ENCODE data around the gene GRM3. TPM values are rescaled to one million over a fixed set of nuclear protein-coding genes. Genes with fewer than 3 reads are reported as not detected.

GRM3 gene
- total RNA-seq, 3 donors from 2014 or later, result not detected

DNA sequence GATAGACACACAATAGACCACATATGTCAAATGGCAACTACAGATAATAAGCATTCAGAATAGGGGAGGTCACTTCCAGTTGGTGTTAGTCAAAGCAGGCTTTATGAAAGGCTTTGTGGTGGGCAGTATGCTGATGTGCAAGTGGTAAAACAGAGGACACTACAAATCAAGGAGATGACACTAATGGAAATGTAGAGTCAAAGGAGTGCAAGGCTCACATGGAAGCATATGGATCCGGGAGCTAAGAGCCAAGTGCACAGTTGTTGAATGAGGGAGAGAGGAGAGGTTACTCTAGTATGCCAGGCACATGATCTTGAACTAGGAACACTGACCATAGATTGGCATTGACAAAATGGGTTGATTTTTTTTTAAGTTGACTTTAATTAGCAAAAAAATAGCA, 62.7 kb downstream of the GRM3 start:
- ATAC-seq, result no peak
- TF ChIP-seq, protein P1, sequence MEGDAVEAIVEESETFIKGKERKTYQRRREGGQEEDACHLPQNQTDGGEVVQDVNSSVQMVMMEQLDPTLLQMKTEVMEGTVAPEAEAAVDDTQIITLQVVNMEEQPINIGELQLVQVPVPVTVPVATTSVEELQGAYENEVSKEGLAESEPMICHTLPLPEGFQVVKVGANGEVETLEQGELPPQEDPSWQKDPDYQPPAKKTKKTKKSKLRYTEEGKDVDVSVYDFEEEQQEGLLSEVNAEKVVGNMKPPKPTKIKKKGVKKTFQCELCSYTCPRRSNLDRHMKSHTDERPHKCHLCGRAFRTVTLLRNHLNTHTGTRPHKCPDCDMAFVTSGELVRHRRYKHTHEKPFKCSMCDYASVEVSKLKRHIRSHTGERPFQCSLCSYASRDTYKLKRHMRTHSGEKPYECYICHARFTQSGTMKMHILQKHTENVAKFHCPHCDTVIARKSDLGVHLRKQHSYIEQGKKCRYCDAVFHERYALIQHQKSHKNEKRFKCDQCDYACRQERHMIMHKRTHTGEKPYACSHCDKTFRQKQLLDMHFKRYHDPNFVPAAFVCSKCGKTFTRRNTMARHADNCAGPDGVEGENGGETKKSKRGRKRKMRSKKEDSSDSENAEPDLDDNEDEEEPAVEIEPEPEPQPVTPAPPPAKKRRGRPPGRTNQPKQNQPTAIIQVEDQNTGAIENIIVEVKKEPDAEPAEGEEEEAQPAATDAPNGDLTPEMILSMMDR (IDR thresholded peaks at IDR 0.05), result no peak
- no peak for DNase-seq
- Histone ChIP-seq H3K36me3 (ENCODE audit: low read depth) (no peaks in the 10 kb centered on the region), H3K9me3 (no peaks in the 10 kb centered on the region), H3K4me3 (no peak overlapping the region), H3K4me1 (ENCODE audit: low read depth) (no peaks in the 10 kb centered on the region)
- intact Hi-C loops (cut with DNase I, micrococcal nuclease), result no loop called here

DNA sequence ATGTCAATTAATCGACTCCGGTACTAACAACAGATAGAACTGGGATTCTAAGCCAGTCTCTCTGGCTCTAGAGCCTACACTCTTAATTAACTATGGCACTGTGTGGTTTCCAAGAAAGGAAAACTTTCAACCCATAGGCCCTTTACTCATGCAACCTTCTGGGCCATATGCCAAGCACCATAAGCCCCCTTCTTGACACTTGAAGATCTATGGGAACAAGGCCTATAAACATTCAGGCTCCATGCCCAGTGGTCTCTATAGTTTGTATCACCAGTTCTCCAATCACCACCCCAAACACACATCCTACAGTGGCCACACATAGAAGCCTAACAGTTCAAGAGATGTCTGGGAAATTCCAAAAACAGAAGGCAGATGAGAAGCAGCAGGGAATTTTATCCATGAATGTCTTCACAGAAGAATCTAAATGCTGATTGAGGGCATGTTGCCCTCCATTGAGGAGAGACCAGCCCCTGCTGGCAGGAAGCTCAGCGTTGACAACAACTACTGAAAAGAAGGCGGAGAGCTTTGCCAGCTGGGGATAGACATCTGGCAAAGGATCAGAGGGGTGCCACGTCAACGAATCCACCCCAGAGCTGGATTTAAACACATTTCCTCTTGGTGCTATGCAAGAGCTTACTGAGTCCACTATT, 64.4 kb downstream of the GRM3 start:
- TF ChIP-seq, protein P1 (IDR thresholded peaks at IDR 0.05), result no peak
- ATAC-seq (no peak), DNase-seq (no peak)
- Histone ChIP-seq H3K4me3 (no peak overlapping the region), H3K4me1 (ENCODE audit: low read depth) (no peaks in the 10 kb centered on the region), H3K36me3 (ENCODE audit: low read depth) (no peaks in the 10 kb centered on the region), H3K9me3 (no peaks in the 10 kb centered on the region)
- intact Hi-C loops (cut with DNase I, micrococcal nuclease), result no loop called here

DNA sequence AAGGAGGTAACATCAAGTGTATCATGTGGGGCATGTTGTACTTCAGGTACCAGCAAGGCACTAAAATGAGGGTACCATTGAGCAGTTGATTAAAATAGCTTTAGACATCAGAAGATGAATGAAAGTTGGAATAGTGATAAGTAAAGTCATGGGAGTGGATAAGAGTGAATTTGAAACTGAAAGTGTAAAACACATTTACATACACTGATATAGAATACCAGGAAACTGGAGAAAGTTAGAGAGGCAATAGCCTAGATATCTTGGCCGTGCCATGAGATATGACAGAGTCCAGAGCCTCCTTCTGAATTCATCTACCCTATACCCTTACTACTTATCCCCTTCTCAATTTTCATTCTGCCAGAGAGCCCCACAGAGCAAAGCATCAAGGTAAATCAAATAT, 76.6 kb downstream of the GRM3 start:
- intact Hi-C loops (cut with DNase I, micrococcal nuclease), result no loop called here

DNA sequence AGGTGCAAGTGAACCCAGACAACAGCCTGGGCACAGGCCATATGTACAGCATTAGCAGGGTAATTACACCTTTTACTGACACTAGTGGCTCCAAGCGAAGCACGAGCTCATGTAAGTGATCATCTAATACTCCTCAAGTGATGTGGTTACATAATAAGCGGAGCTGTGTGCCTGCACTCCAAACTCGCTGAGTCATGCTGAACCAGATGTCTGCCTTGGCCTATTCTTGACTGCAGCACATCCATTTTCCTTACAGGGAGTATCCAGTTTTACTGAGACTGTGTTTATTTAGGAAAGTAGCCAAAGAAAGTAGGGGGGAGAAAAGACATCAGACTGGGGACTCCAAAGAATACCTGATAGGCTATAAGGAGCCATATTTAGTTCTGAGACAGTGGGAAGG, 90.1 kb downstream of the GRM3 start:
- ATAC-seq, result no peak
- DNase-seq, result peak in 1 of 3 donors; percentile 2
- no peaks in the 10 kb centered on the region for H3K4me1 ChIP-seq (ENCODE audit: low read depth)
- TF ChIP-seq, protein P1 (IDR thresholded peaks at IDR 0.05), result no peak
- intact Hi-C loops (cut with DNase I, micrococcal nuclease), result no loop called here
- H3K4me3 ChIP-seq, result no peak overlapping the region
- no peaks in the 10 kb centered on the region for H3K36me3 ChIP-seq (ENCODE audit: low read depth)
- H3K9me3 ChIP-seq, result no peaks in the 10 kb centered on the region

More for the DNA sequence above, 76.6 kb downstream of the GRM3 start:
- H3K9me3 ChIP-seq, result no peaks in the 10 kb centered on the region
- peak; percentile 69 for ATAC-seq
- no peaks in the 10 kb centered on the region for H3K4me1 ChIP-seq (ENCODE audit: low read depth)
- H3K4me3 ChIP-seq, result no peak overlapping the region
- no peak for DNase-seq
- H3K36me3 ChIP-seq (ENCODE audit: low read depth), result no peaks in the 10 kb centered on the region
- TF ChIP-seq, protein P1 (IDR thresholded peaks at IDR 0.05), result no peak

DNA sequence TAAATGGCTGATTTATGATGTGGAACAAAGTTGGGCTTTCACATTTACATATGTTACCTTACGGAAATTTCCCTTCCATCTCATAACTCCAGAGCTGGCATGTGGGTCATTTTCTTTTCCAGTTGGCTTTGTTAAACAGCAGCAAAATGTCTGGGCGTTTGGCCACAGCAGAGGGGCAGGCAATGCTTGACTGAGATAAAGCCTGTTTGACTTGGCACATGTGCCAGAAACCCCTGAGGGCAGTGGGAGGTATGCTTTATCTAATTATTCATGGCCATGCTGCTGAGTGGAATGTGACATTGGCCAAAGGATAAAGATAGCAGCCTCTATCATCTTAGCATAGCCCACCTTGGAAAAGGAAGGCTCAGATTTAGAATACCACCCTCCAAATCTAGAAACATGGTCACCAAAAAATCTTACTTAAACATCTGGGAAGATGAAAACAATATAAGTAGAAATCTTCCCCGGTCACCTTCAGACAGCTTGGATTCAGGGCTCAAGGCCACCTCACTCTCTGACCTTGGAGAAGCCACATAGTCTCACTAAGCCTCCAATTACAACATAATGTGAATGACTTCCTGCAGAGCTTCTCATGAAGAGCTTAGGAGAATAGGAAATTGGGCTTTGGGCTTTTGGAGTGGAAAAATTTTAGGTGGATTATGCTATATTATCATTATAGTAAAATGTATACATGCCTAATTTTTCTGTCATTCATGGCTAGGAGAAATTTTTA, 101.5 kb downstream of the GRM3 start:
- ATAC-seq, result no peak
- Histone ChIP-seq H3K4me3 (no peak overlapping the region), H3K4me1 (ENCODE audit: low read depth) (no peaks in the 10 kb centered on the region), H3K9me3 (no peaks in the 10 kb centered on the region), H3K36me3 (ENCODE audit: low read depth) (no peaks in the 10 kb centered on the region)
- intact Hi-C loops (cut with DNase I, micrococcal nuclease), result no loop called here
- TF ChIP-seq, protein P1 (IDR thresholded peaks at IDR 0.05), result no peak
- DNase-seq, result no peak

Data from mucosa of descending colon (tissue), 3 donors.